ENCODE results near the gene PPM1H.
"Not testable (repeated sequence)": the region's sequence is repeated elsewhere in the genome, so short reads cannot be mapped to it uniquely, and the experiment has no call there.

Gene PPM1H

DNA sequence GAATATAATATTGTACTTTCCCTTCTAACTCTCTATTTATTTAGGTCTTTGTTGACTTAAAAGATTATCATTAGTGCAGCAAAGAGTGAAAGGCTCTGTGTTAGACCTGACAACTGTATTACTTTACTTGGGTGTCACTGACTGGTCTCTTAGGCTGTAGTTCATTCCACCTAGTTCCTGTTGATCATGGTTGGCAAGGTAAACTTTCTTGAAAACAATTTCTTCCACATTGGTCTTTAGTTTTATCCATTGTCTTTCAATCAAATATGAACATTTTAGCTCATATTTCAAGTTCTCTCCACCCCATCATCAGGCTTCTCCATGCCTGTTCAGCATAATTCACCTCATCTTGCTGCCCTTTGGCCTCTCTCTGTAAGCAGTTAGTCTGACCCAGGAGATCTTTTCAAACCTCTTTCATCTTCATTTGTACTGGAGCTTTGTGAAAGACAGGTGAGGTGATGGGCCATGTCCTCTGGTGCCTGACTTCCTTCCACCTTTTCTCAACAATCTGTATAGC, 32.1 kb upstream of the PPM1H start:
- Histone ChIP-seq H3K9ac (ENCODE audit: low read length) (no peak overlapping the region), H3K9me2 (ENCODE audit: low read depth, low read length) (no peaks in the 10 kb centered on the region), H3F3A (ENCODE audit: insufficient read depth, low read length) (no peaks in the 10 kb centered on the region), H3K4me3 (ENCODE audit: low read depth, low read length, poor library complexity, severe bottlenecking) (no peak overlapping the region), H2AFZ (ENCODE audit: low read length) (no peak overlapping the region), H3K9me3 (ENCODE audit: low read length) (no peaks in the 10 kb centered on the region), H3K4me2 (ENCODE audit: low read length) (no peak overlapping the region), H3K4me1 (ENCODE audit: insufficient read depth, low read length, severe bottlenecking) (no peaks in the 10 kb centered on the region), H4K20me1 (ENCODE audit: insufficient read depth, low read length) (no peaks in the 10 kb centered on the region), H3K79me2 (ENCODE audit: insufficient read depth, low read length) (no peaks in the 10 kb centered on the region), H3K27ac (ENCODE audit: low read depth, low read length, poor library complexity, severe bottlenecking) (no peak overlapping the region), H3K36me3 (ENCODE audit: insufficient read depth, low read length) (no peaks in the 10 kb centered on the region), H3K27me3 (ENCODE audit: insufficient read depth, low read length) (no peaks in the 10 kb centered on the region)
- TF ChIP-seq, protein P1, sequence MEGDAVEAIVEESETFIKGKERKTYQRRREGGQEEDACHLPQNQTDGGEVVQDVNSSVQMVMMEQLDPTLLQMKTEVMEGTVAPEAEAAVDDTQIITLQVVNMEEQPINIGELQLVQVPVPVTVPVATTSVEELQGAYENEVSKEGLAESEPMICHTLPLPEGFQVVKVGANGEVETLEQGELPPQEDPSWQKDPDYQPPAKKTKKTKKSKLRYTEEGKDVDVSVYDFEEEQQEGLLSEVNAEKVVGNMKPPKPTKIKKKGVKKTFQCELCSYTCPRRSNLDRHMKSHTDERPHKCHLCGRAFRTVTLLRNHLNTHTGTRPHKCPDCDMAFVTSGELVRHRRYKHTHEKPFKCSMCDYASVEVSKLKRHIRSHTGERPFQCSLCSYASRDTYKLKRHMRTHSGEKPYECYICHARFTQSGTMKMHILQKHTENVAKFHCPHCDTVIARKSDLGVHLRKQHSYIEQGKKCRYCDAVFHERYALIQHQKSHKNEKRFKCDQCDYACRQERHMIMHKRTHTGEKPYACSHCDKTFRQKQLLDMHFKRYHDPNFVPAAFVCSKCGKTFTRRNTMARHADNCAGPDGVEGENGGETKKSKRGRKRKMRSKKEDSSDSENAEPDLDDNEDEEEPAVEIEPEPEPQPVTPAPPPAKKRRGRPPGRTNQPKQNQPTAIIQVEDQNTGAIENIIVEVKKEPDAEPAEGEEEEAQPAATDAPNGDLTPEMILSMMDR (IDR thresholded peaks at IDR 0.05; ENCODE audit: low read length): no peak
- no peak for TF ChIP-seq EZH2 (IDR thresholded peaks at IDR 0.05; ENCODE audit: borderline replicate concordance, low read length)

DNA sequence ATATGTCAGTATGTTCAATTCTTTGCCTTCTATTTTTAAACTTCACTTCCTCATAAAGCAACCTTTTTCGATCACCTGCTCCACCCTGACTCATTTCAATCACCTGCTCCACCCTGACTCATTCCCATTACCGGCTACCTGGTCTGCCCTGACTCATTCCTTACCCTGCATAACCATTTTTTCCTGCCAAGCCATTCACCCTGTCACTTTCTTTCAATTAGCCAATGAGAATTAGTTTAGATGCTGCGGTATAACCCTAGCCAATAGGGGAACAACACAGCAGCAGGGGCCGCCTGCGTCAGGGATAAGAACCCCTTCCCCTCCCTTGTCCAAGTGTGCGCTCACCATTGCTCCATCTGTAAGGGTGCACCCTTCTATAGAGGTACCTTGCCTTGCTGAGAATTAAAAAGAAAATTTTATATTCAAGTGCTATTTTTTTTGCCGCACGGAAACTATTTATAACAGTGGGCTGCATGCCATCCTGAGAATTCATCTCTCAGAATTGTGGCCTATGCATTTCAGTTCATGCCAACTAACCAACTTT, 31.6 kb upstream of the PPM1H start:
- not testable (repeated sequence) for H3K9me3 ChIP-seq (ENCODE audit: low read length); H3K27ac ChIP-seq (ENCODE audit: low read depth, low read length, poor library complexity, severe bottlenecking); H3K4me1 ChIP-seq (ENCODE audit: insufficient read depth, low read length, severe bottlenecking); H3K4me2 ChIP-seq (ENCODE audit: low read length); H3F3A ChIP-seq (ENCODE audit: insufficient read depth, low read length); H3K27me3 ChIP-seq (ENCODE audit: insufficient read depth, low read length); H3K9me2 ChIP-seq (ENCODE audit: low read depth, low read length); H4K20me1 ChIP-seq (ENCODE audit: insufficient read depth, low read length); H2AFZ ChIP-seq (ENCODE audit: low read length); H3K9ac ChIP-seq (ENCODE audit: low read length); H3K4me3 ChIP-seq (ENCODE audit: low read depth, low read length, poor library complexity, severe bottlenecking); H3K36me3 ChIP-seq (ENCODE audit: insufficient read depth, low read length); H3K79me2 ChIP-seq (ENCODE audit: insufficient read depth, low read length)

DNA sequence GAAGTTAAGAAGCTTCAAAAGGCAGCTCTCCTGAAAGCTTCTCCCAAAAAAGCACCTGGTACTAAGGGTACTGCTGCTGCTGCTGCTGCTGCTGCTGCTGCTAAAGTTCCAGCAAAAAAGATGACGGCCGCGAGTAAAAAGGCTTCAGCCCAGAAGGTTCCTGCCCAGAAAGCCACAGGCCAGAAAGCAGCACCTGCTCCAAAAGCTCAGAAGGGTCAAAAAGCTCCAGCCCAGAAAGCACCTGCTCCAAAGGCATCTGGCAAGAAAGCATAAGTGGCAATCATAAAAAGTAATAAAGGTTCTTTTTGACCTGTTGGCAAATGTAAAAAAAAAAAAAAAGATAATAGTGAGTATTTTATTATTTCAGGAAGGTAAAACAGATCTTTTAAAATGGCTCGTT, 30.8 kb upstream of the PPM1H start:
- H2AFZ ChIP-seq (ENCODE audit: low read length); H3K9me3 ChIP-seq (ENCODE audit: low read length); H3F3A ChIP-seq (ENCODE audit: insufficient read depth, low read length); H3K27ac ChIP-seq (ENCODE audit: low read depth, low read length, poor library complexity, severe bottlenecking); H3K27me3 ChIP-seq (ENCODE audit: insufficient read depth, low read length); H3K4me2 ChIP-seq (ENCODE audit: low read length); H4K20me1 ChIP-seq (ENCODE audit: insufficient read depth, low read length); H3K4me1 ChIP-seq (ENCODE audit: insufficient read depth, low read length, severe bottlenecking); H3K79me2 ChIP-seq (ENCODE audit: insufficient read depth, low read length); H3K9me2 ChIP-seq (ENCODE audit: low read depth, low read length); H3K4me3 ChIP-seq (ENCODE audit: low read depth, low read length, poor library complexity, severe bottlenecking); H3K9ac ChIP-seq (ENCODE audit: low read length); H3K36me3 ChIP-seq (ENCODE audit: insufficient read depth, low read length): not testable (repeated sequence)

DNA sequence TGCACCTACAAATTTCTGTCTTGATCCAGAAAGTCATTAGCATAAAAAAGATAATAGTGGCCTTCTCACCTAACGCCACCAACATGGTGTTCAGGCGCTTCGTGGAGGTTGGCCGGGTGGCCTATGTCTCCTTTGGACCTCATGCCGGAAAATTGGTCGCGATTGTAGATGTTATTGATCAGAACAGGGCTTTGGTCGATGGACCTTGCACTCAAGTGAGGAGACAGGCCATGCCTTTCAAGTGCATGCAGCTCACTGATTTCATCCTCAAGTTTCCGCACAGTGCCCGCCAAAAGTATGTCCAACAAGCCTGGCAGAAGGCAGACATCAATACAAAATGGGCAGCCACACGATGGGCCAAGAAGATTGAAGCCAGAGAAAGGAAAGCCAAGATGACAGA, 30.3 kb upstream of the PPM1H start:
- H3K9me2 ChIP-seq (ENCODE audit: low read depth, low read length); H3K27me3 ChIP-seq (ENCODE audit: insufficient read depth, low read length); H3K9ac ChIP-seq (ENCODE audit: low read length); H2AFZ ChIP-seq (ENCODE audit: low read length); H3F3A ChIP-seq (ENCODE audit: insufficient read depth, low read length); H3K4me2 ChIP-seq (ENCODE audit: low read length); H3K36me3 ChIP-seq (ENCODE audit: insufficient read depth, low read length); H4K20me1 ChIP-seq (ENCODE audit: insufficient read depth, low read length); H3K4me3 ChIP-seq (ENCODE audit: low read depth, low read length, poor library complexity, severe bottlenecking); H3K9me3 ChIP-seq (ENCODE audit: low read length); H3K4me1 ChIP-seq (ENCODE audit: insufficient read depth, low read length, severe bottlenecking); H3K27ac ChIP-seq (ENCODE audit: low read depth, low read length, poor library complexity, severe bottlenecking); H3K79me2 ChIP-seq (ENCODE audit: insufficient read depth, low read length): not testable (repeated sequence)

All from OCI-LY1 (cell line).